ES-I3 (cell line): ENCODE data around the gene WWOX.
"Not testable (repeated sequence)": the region's sequence is repeated elsewhere in the genome, so short reads cannot be mapped to it uniquely, and the experiment has no call there.

ENCODE experiments used
- H3K36me3 ChIP-seq: 2 replicates; pipeline ENCODE4 v1.6.1; 2013; ENCODE audit warnings: mild to moderate bottlenecking, low read length, control low read depth, moderate library complexity; ENCODE audit not compliant: insufficient read depth
- H3K4me1 ChIP-seq: 2 replicates; pipeline ENCODE4 v1.6.1; 2013; ENCODE audit warnings: mild to moderate bottlenecking, control low read depth, low read length; ENCODE audit not compliant: insufficient read depth
- H3K9ac ChIP-seq: 2 replicates; pipeline ENCODE4 v1.6.1; 2013; ENCODE audit warnings: low read depth, mild to moderate bottlenecking, low read length, moderate library complexity
- H3K9me3 ChIP-seq: 2 replicates; pipeline ENCODE4 v1.6.1; 2013; ENCODE audit warnings: mild to moderate bottlenecking, low read length, moderate library complexity; ENCODE audit not compliant: control insufficient read depth, insufficient read depth

The WWOX gene

DNA sequence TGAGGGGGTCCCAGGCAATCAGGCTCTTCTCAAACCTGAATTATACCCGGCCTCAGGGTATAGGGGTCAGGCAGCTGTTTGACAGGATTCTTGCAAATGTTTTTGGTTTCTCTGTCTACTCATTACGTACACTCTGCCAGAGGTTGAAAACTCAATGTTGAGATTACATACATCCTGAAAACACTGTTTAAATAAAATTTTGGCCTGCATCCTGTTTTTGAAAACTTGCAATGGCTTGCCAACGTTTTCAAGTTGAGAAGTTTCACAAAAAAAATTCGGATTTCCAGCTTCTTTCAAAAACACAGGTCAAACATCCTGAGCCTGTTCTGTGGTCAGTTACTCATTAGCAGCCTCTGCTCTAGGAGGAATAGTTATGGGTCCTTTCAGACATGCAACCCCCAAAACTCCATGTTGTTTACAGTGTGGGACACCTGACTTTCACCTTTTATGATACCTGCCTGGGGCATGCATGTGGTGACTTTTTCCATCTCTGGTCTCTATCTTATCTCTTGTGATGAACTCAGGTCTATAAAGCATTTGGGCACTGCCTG is 577.8 kb downstream of the WWOX start:
- no peak overlapping the region for H3K9ac ChIP-seq
- no peaks in the 10 kb centered on the region for H3K4me1 ChIP-seq
- no peaks in the 10 kb centered on the region for H3K9me3 ChIP-seq
- no peaks in the 10 kb centered on the region for H3K36me3 ChIP-seq

DNA sequence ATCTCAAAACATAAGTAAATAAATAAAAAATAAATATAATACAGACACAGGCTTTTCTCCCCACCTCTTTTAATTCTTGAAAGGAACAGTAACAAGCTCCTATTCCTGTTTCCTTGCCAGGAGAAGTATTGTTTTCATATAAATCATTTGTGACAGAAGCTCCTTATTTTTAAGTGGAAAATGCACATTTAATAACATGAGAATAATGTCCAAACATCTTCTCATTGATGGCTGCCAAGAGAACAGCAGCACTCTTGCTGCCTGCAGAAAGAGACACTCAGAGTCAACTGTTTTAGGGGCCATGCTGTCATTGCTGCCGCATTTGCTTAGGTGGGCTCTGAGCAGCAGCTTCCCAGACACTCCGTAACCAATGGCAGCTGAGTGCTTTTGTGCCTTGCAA is 580.1 kb downstream of the WWOX start:
- Histone ChIP-seq H3K36me3 (no peaks in the 10 kb centered on the region), H3K9me3 (no peaks in the 10 kb centered on the region), H3K4me1 (no peaks in the 10 kb centered on the region)

DNA sequence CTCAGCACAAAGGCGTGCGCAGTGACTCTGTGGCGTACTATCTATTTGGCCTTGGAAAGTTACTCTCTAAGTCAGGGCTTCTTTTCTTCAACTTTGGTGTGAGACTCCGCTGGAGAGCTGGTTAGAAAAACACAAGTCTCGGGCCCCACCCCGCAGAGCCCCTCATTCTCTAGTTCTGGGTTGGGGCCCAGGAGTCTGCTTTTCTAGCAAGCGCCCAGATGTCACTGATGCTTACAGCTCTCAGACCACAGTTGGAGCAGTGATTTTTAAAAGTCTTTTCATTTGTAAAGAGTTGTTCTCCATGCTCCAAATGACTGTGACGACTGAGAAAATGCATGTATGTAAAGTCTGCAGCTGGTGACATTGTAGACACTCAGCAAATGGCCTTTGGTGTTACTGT is 582.3 kb downstream of the WWOX start:
- no peaks in the 10 kb centered on the region for H3K9me3 ChIP-seq
- H3K36me3 ChIP-seq: no peaks in the 10 kb centered on the region
- H3K4me1 ChIP-seq: no peaks in the 10 kb centered on the region
- no peak overlapping the region for H3K9ac ChIP-seq

More for the DNA sequence above, 580.1 kb downstream of the WWOX start:
- H3K9ac ChIP-seq: no peak overlapping the region

DNA sequence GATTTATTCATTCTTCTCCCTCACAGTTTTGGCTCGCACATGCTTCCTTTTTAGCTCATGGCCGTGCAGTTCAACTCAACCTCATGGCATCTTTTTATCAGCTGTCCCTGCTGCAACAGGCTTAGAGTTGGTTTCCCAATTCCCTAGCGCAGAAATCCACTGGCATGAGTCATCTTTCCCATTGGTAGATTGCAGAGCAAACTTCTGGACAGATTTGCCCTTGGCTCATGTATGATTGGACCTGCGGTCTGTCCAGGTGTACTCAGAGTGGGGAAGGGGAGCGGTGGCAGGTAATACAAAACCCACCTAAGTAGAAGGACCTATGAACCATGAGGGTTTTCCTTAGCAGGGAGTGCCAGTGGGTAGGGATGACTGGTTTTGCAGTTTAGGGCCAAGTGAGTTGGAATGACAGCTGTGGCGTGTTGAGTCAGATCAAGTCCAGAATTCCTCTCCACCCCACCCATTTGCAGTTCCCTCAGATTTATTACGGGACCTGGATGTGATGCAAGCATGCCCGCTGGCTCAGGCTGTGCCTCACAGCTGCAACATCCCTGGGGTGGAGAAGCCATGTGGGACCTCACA is 584.7 kb downstream of the WWOX start:
- H3K9me3 ChIP-seq: no peaks in the 10 kb centered on the region
- H3K36me3 ChIP-seq: no peaks in the 10 kb centered on the region
- no peak overlapping the region for H3K9ac ChIP-seq
- H3K4me1 ChIP-seq: no peaks in the 10 kb centered on the region

DNA sequence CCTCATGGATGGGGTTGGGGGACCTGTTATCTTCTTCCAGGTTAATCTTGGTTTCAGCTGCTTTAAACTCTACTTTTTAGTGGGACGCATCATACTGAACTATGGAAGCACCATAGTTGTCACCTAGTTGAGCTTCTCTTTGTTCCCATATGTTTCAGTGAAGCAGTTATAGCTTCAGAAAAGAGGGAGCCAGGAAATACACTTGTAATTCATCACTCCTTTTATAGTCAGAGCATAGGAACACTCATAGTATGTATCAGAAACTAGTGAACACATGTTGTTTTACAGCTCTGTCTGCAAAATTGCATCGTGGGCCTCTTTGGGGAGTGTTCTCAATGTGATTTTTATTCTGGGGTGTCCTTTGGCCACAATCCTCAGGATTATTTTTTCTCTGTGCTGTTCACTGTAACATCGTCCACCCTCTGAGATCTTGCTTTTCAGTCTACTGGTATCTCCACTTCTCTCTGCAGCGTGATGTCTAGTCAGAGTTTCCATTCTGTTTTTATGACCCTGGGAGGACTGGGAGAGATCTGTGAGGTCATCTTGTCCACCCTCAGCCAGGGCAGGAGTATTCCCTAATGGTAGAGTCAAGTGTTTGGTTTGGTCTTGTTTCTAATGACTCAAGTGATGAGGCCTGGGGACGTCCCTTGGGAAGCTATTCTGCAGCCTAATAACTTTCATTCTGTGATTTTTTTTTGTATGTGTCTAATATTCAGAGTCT is 585.4 kb downstream of the WWOX start:
- H3K4me1 ChIP-seq: no peaks in the 10 kb centered on the region
- H3K9ac ChIP-seq: no peak overlapping the region
- no peaks in the 10 kb centered on the region for H3K9me3 ChIP-seq
- no peaks in the 10 kb centered on the region for H3K36me3 ChIP-seq

DNA sequence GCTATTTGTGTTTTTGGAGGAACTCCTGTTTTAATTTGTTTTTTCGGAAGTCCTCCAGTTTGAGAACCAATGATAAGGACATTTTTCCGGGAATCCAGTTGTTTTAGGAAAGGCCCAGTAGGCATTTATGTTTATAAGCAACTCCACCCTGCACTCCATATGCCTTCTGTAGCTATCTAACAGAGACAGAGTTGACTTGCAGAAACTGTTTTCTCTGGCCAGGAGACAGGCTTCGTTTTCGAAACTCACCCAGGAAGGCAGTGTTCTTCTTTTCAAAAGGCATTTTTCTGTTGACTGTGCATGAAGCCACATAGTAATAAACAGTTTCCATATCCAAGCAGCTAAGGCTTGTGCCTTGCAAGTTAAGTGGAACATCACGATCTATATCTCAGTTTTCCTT is 587.1 kb downstream of the WWOX start:
- Histone ChIP-seq H3K9me3 (no peaks in the 10 kb centered on the region), H3K9ac (no peak overlapping the region), H3K4me1 (no peaks in the 10 kb centered on the region), H3K36me3 (no peaks in the 10 kb centered on the region)

DNA sequence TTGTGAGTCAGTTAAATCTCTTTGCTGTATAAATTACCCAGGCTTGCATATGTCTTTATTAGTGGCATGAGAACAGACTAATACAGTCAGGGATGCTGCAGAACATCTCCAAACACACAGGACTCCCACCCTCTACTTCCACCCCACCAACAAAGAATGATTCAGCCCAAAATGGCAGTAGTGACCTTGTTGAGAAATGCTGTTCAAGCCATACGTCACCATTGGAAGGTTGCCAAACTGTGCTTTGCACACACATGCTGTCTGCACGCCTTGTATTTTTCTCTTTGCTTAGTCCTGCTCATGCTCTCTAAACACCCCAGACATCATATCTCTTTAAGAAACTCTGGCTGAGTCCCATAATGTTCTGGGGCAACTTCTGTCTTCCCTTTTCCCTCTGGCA is 589.6 kb downstream of the WWOX start:
- H3K9ac ChIP-seq: no peak overlapping the region
- H3K9me3 ChIP-seq: no peaks in the 10 kb centered on the region
- no peaks in the 10 kb centered on the region for H3K4me1 ChIP-seq
- no peaks in the 10 kb centered on the region for H3K36me3 ChIP-seq

DNA sequence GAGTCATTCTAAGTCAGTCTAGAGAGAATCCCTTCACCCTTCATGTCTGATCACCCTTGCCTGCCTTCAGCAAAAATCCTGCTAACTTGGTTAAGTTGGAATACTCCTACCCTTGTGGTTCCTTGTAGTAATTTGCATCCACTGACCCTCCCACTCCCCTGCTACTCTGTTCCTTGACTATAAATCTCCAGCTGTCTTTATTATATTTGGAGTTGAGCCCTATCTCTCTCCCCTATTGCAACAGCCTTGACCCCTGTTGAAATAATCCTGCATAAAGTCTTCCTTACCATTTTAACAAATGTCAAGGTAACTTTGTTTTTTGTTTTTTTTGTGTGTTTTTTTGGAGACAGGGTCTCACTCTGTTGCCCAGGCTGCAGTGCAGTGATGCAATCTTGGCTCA is 590.1 kb downstream of the WWOX start:
- H3K36me3 ChIP-seq: no peaks in the 10 kb centered on the region
- no peaks in the 10 kb centered on the region for H3K4me1 ChIP-seq
- no peaks in the 10 kb centered on the region for H3K9me3 ChIP-seq

DNA sequence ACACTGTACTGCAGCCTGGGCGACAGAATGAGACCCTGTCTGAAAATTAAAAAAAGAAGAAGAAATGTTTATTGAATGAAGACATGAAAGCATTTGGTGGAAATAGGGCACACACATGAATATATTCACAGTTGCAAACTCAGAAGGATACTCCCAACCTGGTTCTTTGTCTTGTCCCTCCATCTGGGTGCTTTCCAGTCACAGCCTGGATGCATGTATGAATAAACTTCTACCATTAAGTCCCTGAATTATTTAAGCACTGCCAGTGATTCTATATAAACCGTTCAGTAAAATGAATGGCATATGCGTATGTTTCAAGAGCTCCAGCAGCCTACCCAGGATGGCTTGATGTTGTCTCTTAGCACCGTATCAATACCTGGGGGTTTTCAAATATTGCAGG is 591.1 kb downstream of the WWOX start:
- Histone ChIP-seq H3K9me3 (no peaks in the 10 kb centered on the region), H3K4me1 (no peaks in the 10 kb centered on the region), H3K36me3 (no peaks in the 10 kb centered on the region), H3K9ac (no peak overlapping the region)

More for the DNA sequence above, 590.1 kb downstream of the WWOX start:
- no peak overlapping the region for H3K9ac ChIP-seq

DNA sequence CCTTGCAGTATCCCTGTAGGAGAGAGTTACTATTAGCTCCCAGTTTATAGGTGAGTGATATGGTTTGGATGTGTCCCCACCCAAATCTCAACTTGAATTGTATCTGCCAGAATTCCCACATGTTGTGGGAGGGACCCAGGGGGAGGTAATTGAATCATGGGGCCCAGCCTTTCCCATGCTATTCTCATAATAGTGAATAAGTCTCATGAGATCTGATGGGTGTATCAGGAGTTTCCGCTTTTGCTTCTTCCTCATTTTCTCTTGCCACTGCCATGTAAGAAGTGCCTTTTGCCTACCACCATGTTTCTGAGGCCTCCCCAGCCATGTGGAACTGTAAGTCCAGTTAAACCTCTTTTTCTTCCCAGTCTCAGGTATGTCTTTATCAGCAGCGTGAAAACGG is 592.3 kb downstream of the WWOX start:
- H3K9ac ChIP-seq: not testable (repeated sequence)

DNA sequence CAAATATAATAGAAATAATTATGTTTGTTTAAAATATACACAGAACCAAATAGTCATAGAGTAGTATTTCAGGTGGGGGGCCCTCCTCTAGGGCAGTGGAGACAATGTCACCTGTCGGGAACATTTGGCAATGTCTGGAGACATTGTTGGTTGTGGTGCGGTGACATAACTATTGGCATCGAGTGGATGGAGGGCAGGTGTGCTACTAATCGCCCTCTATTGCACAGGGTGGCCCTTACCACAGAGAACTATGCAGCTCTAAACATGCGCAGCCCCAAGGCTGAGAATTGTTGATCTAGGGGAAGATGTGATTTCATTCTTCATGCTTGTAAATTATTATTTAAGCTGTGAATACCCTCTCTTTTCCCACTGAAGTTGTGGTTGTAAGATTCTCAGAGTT is 594.0 kb downstream of the WWOX start:
- Histone ChIP-seq H3K36me3 (no peaks in the 10 kb centered on the region), H3K9ac (no peak overlapping the region), H3K9me3 (no peaks in the 10 kb centered on the region), H3K4me1 (no peaks in the 10 kb centered on the region)

More for the DNA sequence above, 592.3 kb downstream of the WWOX start:
- H3K4me1 ChIP-seq, H3K9me3 ChIP-seq, H3K36me3 ChIP-seq: not testable (repeated sequence)

DNA sequence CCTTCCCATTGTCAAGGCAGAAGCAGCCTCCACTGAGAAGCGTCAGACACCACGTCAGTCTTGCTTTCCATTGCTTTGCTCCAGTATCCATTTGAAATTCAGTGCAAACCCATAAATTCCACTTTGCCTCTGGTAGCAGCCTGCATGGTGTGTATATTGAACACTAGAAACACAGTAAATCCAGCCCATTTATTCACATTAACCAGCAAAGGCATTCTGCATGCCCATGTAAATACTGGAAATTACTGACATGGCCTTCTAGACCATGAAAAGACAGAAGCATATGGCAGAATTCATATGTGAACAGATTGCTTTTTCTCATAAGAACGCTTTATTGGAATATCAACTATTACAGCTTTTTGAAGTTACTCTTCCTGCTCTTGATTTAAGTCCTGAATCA is 595.0 kb downstream of the WWOX start:
- Histone ChIP-seq H3K4me1 (no peaks in the 10 kb centered on the region), H3K36me3 (no peaks in the 10 kb centered on the region), H3K9ac (no peak overlapping the region), H3K9me3 (no peaks in the 10 kb centered on the region)

DNA sequence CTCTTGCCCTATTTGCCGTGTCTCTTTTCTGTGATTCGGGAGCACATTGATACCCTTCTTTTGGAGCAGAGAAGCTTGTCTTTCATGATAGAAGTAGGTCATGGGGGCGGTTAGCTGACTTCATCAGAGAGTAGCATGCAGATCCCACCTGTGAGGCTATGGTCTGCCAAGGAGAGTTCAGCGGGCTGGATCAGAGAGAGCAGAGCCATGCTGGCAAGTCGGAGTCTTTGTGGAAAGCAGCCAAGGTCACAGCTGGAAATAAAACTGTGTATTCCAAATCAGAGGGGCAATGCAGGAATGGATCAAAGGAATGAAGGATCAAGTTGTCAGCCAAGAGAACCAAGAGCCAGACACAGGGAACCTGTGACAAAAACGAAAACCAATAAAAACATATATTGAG is 595.9 kb downstream of the WWOX start:
- Histone ChIP-seq H3K9me3 (no peaks in the 10 kb centered on the region), H3K36me3 (no peaks in the 10 kb centered on the region), H3K9ac (no peak overlapping the region), H3K4me1 (no peaks in the 10 kb centered on the region)

DNA sequence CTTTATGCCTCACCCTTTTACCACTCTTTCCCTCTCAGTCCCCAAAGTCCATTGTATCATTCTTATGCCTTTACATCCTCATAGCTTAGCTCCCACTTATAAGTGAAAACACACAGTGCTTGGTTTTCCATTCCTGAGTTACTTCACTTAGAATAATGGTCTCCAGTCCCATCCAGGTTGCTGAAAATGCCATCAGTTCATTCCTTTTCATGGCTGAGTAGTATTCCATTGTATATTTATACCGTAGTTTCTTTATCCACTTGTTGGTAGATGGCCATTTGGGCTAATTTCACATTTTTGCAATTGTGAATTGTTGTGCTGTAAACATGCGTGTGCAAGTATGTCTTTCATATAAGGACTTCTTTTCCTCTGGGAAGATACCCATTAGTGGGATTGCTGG is 597.3 kb downstream of the WWOX start:
- Histone ChIP-seq H3K9me3 (no peaks in the 10 kb centered on the region), H3K36me3 (no peaks in the 10 kb centered on the region), H3K4me1 (no peaks in the 10 kb centered on the region)

DNA sequence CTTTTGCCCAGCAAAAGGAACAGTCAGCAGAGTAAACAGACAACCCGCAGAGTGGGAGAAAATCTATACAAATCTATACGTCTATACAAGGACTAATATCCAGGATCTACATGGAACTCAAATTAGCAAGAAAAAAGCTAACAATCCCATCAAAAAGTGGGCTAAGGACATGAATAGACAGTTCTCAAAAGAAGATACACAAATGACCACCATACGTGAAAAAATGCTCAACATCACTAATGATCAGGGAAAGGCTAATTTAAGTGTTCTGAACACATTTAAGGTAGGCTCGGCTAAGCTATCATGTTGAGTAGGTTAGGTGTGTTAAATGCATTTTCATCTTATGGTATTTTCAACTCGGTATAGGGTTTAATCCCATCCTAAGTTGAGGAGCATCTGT is 598.0 kb downstream of the WWOX start:
- Histone ChIP-seq H3K9me3 (no peaks in the 10 kb centered on the region), H3K9ac (no peak overlapping the region), H3K36me3 (no peaks in the 10 kb centered on the region), H3K4me1 (no peaks in the 10 kb centered on the region)

More for the DNA sequence above, 597.3 kb downstream of the WWOX start:
- H3K9ac ChIP-seq: no peak overlapping the region
